Activated naive CD4-positive, alpha-beta T cell treated with anti-CD3 and anti-CD28 coated beads, Interleukin-2, amount 10 ng/mL, durations not matched to agents 5 hours and 36 hours (primary cell): Measurements from ENCODE around the gene TMEFF1. TPM values are rescaled to one million over a fixed set of nuclear protein-coding genes. Genes with fewer than 3 reads are reported as not detected.

Source experiments
- total RNA-seq, 2 experiments: library from RNA; stranded (reverse); gene quantifications; one replicate each; pipeline ENCODE4 v1.2.3, GENCODE V29; 2021

TMEFF1 gene, protein sequence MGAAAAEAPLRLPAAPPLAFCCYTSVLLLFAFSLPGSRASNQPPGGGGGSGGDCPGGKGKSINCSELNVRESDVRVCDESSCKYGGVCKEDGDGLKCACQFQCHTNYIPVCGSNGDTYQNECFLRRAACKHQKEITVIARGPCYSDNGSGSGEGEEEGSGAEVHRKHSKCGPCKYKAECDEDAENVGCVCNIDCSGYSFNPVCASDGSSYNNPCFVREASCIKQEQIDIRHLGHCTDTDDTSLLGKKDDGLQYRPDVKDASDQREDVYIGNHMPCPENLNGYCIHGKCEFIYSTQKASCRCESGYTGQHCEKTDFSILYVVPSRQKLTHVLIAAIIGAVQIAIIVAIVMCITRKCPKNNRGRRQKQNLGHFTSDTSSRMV
- total RNA-seq = under 1 TPM in 1 of 2 experiments, not detected in 1; 0.23 TPM

GRCh38 chr9:100472788-100473275, at the start of gene TMEFF1:
Gene TMEFF1, plus strand, starts transcription at chr9:100473149. Its CDS starts 396 bp downstream, at chr9:100473545.

DNA sequence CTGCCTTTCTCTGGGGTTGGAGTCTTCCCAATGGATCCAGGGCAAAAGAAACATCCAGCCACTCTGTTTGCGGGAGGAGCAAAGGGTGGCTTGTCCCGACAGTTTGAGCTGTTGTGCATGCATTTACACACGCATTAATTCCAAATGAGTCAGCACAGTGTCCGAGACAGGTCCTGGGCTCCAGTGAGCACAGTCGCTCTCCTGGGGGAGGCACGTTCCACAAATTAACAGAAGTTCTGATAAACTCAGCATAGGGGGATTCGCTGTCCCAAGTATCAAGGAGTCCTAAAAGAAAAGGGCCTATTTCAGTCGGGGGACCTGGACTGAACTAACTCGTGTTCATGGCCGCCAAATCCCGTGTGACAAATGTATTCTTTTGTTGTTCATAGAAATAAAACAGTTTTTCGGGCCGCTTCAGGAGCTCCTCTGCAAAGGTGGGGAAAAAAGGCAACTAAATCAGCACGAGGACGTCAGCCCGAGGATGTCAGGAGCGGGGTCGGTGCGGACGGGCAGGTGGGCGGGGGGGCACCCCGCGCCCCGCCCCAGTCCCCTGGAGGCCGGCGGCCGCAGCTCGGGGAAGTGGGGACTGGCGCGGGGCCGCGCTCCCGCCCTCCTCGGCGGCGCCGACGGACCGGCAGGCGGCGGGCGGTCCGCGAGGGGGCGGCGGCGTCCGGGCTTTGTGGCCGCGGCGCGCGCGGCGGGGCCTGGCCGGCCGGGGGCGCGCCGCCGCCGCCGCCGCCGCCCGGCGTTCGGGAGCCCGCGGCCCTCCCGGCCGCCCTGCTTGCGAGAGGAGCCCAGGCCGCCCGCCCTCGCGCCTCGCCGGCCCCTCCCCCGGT, 46.2 kb upstream of the TMEFF1 start, which contains the start of gene MSANTD3:
TSS of gene MSANTD3 (plus strand) at position 614 of the 836 bp plus-strand sequence. CDS start 14,796 bp downstream, outside the sequence.

GRCh38 chr9:100577776-100578448, 105.0 kb downstream of the TMEFF1 start, which contains the start of gene CAVIN4:
Gene CAVIN4, plus strand, starts transcription at chr9:100578079. Its CDS starts 65 bp downstream, at chr9:100578144.

Other genes with a start within 250 kb of the TMEFF1 start
- gene TEX10, start 120.2 kb upstream of the TMEFF1 start, total RNA-seq = 10 to 100 TPM; 17.3 to 18.0 TPM
- 10 to 100 TPM; 12.6 to 13.6 TPM for gene MSANTD3, start 46.0 kb upstream of the TMEFF1 start, total RNA-seq
- gene CAVIN4, start 104.9 kb downstream of the TMEFF1 start, total RNA-seq = under 1 TPM; 0.12 to 0.13 TPM